ENCODE results near the gene NEMP1. TPM values are rescaled to one million over a fixed set of nuclear protein-coding genes. Genes with fewer than 3 reads are reported as not detected.

The NEMP1 gene
- total RNA-seq, 4 donors from 2014 or later = 1.2 to 6.7 (median 1.9) TPM

- intact Hi-C loops (cut with DNase I; ENCODE audit: low total_unique reads) (no loop called here), in situ Hi-C loops (cut with MboI; ENCODE audit: low sequenced_read_pairs in 4 of 4) (no loop called here)
- peak overlapping the region; percentile 60 to 71 (median 64) for H3K27ac ChIP-seq
- DNase-seq (peak; percentile 37 to 59), ATAC-seq (peak; percentile 24 to 50)
- peaks cover 0 to 23% of the 10 kb centered on the region in 2 donors for H3K4me1 ChIP-seq
- TF ChIP-seq POLR2A (IDR thresholded peaks at IDR 0.05) (peak in 1 of 2 donors; percentile 7), CTCF (IDR thresholded peaks at IDR 0.05 in 4 of 5, conservative IDR thresholded peaks at IDR 0.05 in 1 of 5) (peak in 3 of 5 experiments; percentile 14 to 45 (median 44))
- H3K9me3 ChIP-seq = no peaks in the 10 kb centered on the region
- no peak overlapping the region for H3K4me3 ChIP-seq
- no peaks in the 10 kb centered on the region for H3K27me3 ChIP-seq
- H3K36me3 ChIP-seq = peaks cover 0 to 12% of the 10 kb centered on the region in 2 donors
Measured at GRCh38 chr12:57093415-57094207, 15.0 kb upstream of the NEMP1 start.

GRCh38 chr12:57092876-57093414 lies 14.4 kb upstream of the NEMP1 start:
- in situ Hi-C loops (cut with MboI; ENCODE audit: low sequenced_read_pairs in 4 of 4) = no loop called here
- TF ChIP-seq CTCF (IDR thresholded peaks at IDR 0.05 in 4 of 5, conservative IDR thresholded peaks at IDR 0.05 in 1 of 5) = no peak
- TF ChIP-seq POLR2A (IDR thresholded peaks at IDR 0.05) = no peak
- Histone ChIP-seq H3K36me3 (peaks cover 0 to 12% of the 10 kb centered on the region in 2 donors), H3K27ac (peak overlapping the region; percentile 60 to 71 (median 64)), H3K9me3 (no peaks in the 10 kb centered on the region), H3K4me1 (peaks cover 0 to 27% of the 10 kb centered on the region in 2 donors), H3K27me3 (no peaks in the 10 kb centered on the region), H3K4me3 (no peak overlapping the region)
- ATAC-seq (no peak), DNase-seq (no peak)
- intact Hi-C loops (cut with DNase I; ENCODE audit: low total_unique reads) = no loop called here

GRCh38 chr12:57092529-57092862 lies 13.9 kb upstream of the NEMP1 start:
- H3K9me3 ChIP-seq = no peaks in the 10 kb centered on the region
- ATAC-seq (no peak), DNase-seq (no peak)
- peak overlapping the region in 1 of 4 donors; percentile 8 for H3K27ac ChIP-seq
- H3K4me3 ChIP-seq = no peak overlapping the region
- no peaks in the 10 kb centered on the region for H3K27me3 ChIP-seq
- intact Hi-C loops (cut with DNase I; ENCODE audit: low total_unique reads) (no loop called here), in situ Hi-C loops (cut with MboI; ENCODE audit: low sequenced_read_pairs in 4 of 4) (no loop called here)
- peaks cover 0 to 12% of the 10 kb centered on the region in 2 donors for H3K36me3 ChIP-seq
- H3K4me1 ChIP-seq = peaks cover 0 to 31% of the 10 kb centered on the region in 2 donors
- no peak for TF ChIP-seq CTCF (IDR thresholded peaks at IDR 0.05 in 4 of 5, conservative IDR thresholded peaks at IDR 0.05 in 1 of 5)
- no peak for TF ChIP-seq POLR2A (IDR thresholded peaks at IDR 0.05)

GRCh38 chr12:57091638-57092528 lies 13.3 kb upstream of the NEMP1 start:
- intact Hi-C loops (cut with DNase I; ENCODE audit: low total_unique reads) (loop anchor here (2.0 kb wide), 1 partner anchor 23 kb away; no protein-coding TSS in a partner anchor), in situ Hi-C loops (cut with MboI; ENCODE audit: low sequenced_read_pairs in 4 of 4) (no loop called here)
- ATAC-seq = no peak
- H3K4me1 ChIP-seq = peaks cover 0 to 33% of the 10 kb centered on the region in 2 donors
- H3K9me3 ChIP-seq = no peaks in the 10 kb centered on the region
- DNase-seq = no peak
- no peaks in the 10 kb centered on the region for H3K27me3 ChIP-seq
- peak overlapping the region in 2 of 4 donors; percentile 8 to 22 for H3K27ac ChIP-seq
- H3K4me3 ChIP-seq = no peak overlapping the region
- peaks cover 0 to 12% of the 10 kb centered on the region in 2 donors for H3K36me3 ChIP-seq
- TF ChIP-seq CTCF (IDR thresholded peaks at IDR 0.05 in 4 of 5, conservative IDR thresholded peaks at IDR 0.05 in 1 of 5) (no peak), POLR2A (IDR thresholded peaks at IDR 0.05) (no peak)

All from gastrocnemius medialis (tissue), 4 donors.